Ishikawa (cell line): ENCODE data around the gene RHBDD3.

ENCODE experiments used
- CEBPB ChIP-seq: IDR thresholded peaks from 2 replicates; pipeline ENCODE4 v1.6.1; 2012
- CREB1 ChIP-seq: IDR thresholded peaks from 2 replicates; pipeline ENCODE4 v1.6.1; 2012; ENCODE audit warnings: low read depth
- EGR1 ChIP-seq: IDR thresholded peaks from 2 replicates; pipeline ENCODE4 v1.6.1; 2012
- EP300 ChIP-seq: IDR thresholded peaks from 2 replicates; pipeline ENCODE4 v1.6.1; 2012; ENCODE audit warnings: borderline replicate concordance
- FOXM1 ChIP-seq: IDR thresholded peaks from 2 replicates; pipeline ENCODE4 v1.6.1; 2012; ENCODE audit warnings: low read depth, borderline replicate concordance
- MAX ChIP-seq: IDR thresholded peaks from 2 replicates; pipeline ENCODE4 v1.6.1; 2012
- NFIC ChIP-seq: IDR thresholded peaks from 2 replicates; pipeline ENCODE4 v1.6.1; 2012
- RAD21 ChIP-seq: IDR thresholded peaks from 2 replicates; pipeline ENCODE4 v1.6.1; 2012; ENCODE audit warnings: low read depth
- REST ChIP-seq: IDR thresholded peaks from 2 replicates; pipeline ENCODE4 v1.6.1; 2012; ENCODE audit warnings: low read depth, mild to moderate bottlenecking
- TAF1 ChIP-seq: IDR thresholded peaks from 2 replicates; pipeline ENCODE4 v1.6.1; 2012; ENCODE audit warnings: low read depth, mild to moderate bottlenecking
- TCF12 ChIP-seq: IDR thresholded peaks from 2 replicates; pipeline ENCODE4 v1.6.1; 2012; ENCODE audit warnings: low read depth
- TEAD4 ChIP-seq: IDR thresholded peaks from 2 replicates; pipeline ENCODE4 v1.6.1; 2012
- USF1 ChIP-seq: IDR thresholded peaks from 2 replicates; pipeline ENCODE4 v1.6.1; 2012
- YY1 ChIP-seq: IDR thresholded peaks from 2 replicates; pipeline ENCODE4 v1.6.1; 2012; ENCODE audit warnings: low read depth
- ZBTB7A ChIP-seq: IDR thresholded peaks from 2 replicates; pipeline ENCODE4 v1.6.1; 2012; ENCODE audit warnings: low read depth

RHBDD3 gene

GRCh38 chr22:29313126-29313575 is 45.4 kb upstream of the RHBDD3 start:
- no peak for TF ChIP-seq CEBPB
- peak; percentile 39; the same call in 1 of the 2 replicates for TF ChIP-seq USF1

- TF ChIP-seq USF1 (no peak), CREB1 (no peak), NFIC (no peak), EP300 (no peak), MAX (no peak), TCF12 (no peak), TEAD4 (no peak), REST (no peak)
Measured at GRCh38 chr22:29312218-29313125, 44.7 kb upstream of the RHBDD3 start.

- TF ChIP-seq TCF12 (no peak), CEBPB (no peak), RAD21 (no peak), FOXM1 (no peak), EGR1 (no peak), CREB1 (no peak)
Measured at GRCh38 chr22:29311464-29312217, 43.9 kb upstream of the RHBDD3 start.

GRCh38 chr22:29310863-29311339 is 43.1 kb upstream of the RHBDD3 start:
- no peak for TF ChIP-seq CEBPB
- TF ChIP-seq TCF12, result peak; percentile 55; the same call in 1 of the 2 replicates
- no peak for TF ChIP-seq TAF1
- TF ChIP-seq YY1, result no peak
- no peak for TF ChIP-seq REST
- TF ChIP-seq TEAD4, result no peak
- TF ChIP-seq FOXM1, result no peak
- TF ChIP-seq EGR1, result peak; percentile 83
- TF ChIP-seq USF1, result no peak
- TF ChIP-seq CREB1, result no peak
- no peak for TF ChIP-seq RAD21
- peak; percentile 98 for TF ChIP-seq ZBTB7A
- peak; percentile 46; the same call in 1 of the 2 replicates for TF ChIP-seq EP300
- TF ChIP-seq MAX, result peak; percentile 26; the same call in 1 of the 2 replicates
- TF ChIP-seq NFIC, result no peak

GRCh38 chr22:29310065-29310862 is 42.5 kb upstream of the RHBDD3 start:
- TF ChIP-seq CREB1 (no peak), USF1 (peak; percentile 52), EGR1 (no peak)
